Lower lobe of right lung (tissue), 2 donors: ENCODE measurements around the gene CLCA2. TPM values are rescaled to one million over a fixed set of nuclear protein-coding genes. Genes with fewer than 3 reads are reported as not detected.

ENCODE experiments used
- ATAC-seq, 2 donors: fragments of 200-7000 bp; cut with Tn5 transposase; one replicate each; pipeline ENCODE4 v1.9.1; 2020 to 2022; ENCODE audit warnings: mild to moderate bottlenecking in 2 of 2, moderate library complexity in 2 of 2
- DNase-seq: peaks from one replicate; pipeline ENCODE4 v3.0.0-alpha.2; 2020
- H3K27ac ChIP-seq: fragments of 200-600 bp; one replicate; pipeline ENCODE4 v1.8.0; 2022
- H3K27me3 ChIP-seq: fragments of 200-600 bp; one replicate; pipeline ENCODE4 v1.8.0; 2022; ENCODE audit warnings: low read depth
- H3K36me3 ChIP-seq: fragments of 200-600 bp; one replicate; pipeline ENCODE4 v1.8.0; 2022; ENCODE audit warnings: mild to moderate bottlenecking
- H3K4me1 ChIP-seq: fragments of 200-600 bp; one replicate; pipeline ENCODE4 v1.8.0; 2022
- H3K4me3 ChIP-seq: fragments of 200-600 bp; one replicate; pipeline ENCODE4 v1.8.0; 2022; ENCODE audit warnings: mild to moderate bottlenecking
- H3K9me3 ChIP-seq: fragments of 200-600 bp; one replicate; pipeline ENCODE4 v1.8.0; 2022
- intact Hi-C: fragments of 100-400 bp; cut with DNase I; formaldehyde crosslinking; loops from one replicate; pipeline ENCODE4 v1.11.0; 2022
- long read RNA-seq: library from polyadenylated mRNA; unstranded; transcript quantifications from one replicate; pipeline ENCODE4 v2.0.0, GENCODE V29; 2021
- total RNA-seq: library from RNA; stranded (reverse); fragmentation: NEBNext Ultra II Directional; extraction: Animal tissue kit (Norgen Biotek cat#: 25700); gene quantifications from one replicate; pipeline ENCODE4 v1.2.1, GENCODE V29; 2021
- TF ChIP-seq, protein P1 (sequence below): fragments of 200-600 bp; IDR thresholded peaks from one replicate; pipeline ENCODE4 v1.8.0; 2022; ENCODE audit warnings: antibody characterized with exemption, mild to moderate bottlenecking
- donor health status: DM: no; HTN: yes; CAD: no; lungs with severe emphysema.

Gene CLCA2, protein sequence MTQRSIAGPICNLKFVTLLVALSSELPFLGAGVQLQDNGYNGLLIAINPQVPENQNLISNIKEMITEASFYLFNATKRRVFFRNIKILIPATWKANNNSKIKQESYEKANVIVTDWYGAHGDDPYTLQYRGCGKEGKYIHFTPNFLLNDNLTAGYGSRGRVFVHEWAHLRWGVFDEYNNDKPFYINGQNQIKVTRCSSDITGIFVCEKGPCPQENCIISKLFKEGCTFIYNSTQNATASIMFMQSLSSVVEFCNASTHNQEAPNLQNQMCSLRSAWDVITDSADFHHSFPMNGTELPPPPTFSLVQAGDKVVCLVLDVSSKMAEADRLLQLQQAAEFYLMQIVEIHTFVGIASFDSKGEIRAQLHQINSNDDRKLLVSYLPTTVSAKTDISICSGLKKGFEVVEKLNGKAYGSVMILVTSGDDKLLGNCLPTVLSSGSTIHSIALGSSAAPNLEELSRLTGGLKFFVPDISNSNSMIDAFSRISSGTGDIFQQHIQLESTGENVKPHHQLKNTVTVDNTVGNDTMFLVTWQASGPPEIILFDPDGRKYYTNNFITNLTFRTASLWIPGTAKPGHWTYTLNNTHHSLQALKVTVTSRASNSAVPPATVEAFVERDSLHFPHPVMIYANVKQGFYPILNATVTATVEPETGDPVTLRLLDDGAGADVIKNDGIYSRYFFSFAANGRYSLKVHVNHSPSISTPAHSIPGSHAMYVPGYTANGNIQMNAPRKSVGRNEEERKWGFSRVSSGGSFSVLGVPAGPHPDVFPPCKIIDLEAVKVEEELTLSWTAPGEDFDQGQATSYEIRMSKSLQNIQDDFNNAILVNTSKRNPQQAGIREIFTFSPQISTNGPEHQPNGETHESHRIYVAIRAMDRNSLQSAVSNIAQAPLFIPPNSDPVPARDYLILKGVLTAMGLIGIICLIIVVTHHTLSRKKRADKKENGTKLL
- total RNA-seq = 0.62 TPM
- long read RNA-seq = 0 reads

DNA sequence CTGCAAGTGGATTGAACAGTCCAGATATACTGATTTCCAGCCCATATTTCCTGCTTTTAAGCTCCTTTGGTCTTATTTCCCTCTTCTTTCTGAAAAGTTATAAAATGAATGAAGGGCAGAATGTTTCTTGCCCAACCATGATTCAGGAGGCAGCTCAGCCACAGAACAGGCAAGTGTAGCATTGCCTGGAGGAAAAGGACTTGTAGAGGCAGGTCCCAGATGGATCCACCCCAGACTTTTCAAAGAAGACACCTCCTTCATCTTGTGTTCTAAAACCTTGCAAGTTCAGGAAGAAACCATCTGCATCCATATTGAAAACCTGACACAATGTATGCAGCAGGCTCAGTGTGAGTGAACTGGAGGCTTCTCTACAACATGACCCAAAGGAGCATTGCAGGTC, at the start of gene CLCA2:
Gene CLCA2, plus strand, starts transcription at position 299 of the 400 bp plus-strand sequence. Its CDS starts 77 bp downstream, at position 376.
- H3K27me3 ChIP-seq = no peaks in the 10 kb centered on the region
- no peak within 1 kb of the TSS for H3K4me3 ChIP-seq
- no peaks in the 10 kb centered on the region for H3K36me3 ChIP-seq
- DNase-seq (no peak), ATAC-seq (no peak)
- no peaks in the 10 kb centered on the region for H3K9me3 ChIP-seq
- peaks cover 2% of the 10 kb centered on the region for H3K4me1 ChIP-seq
- intact Hi-C loops = no loop called here
- no peak within 1 kb of the TSS for H3K27ac ChIP-seq
- TF ChIP-seq, protein P1, sequence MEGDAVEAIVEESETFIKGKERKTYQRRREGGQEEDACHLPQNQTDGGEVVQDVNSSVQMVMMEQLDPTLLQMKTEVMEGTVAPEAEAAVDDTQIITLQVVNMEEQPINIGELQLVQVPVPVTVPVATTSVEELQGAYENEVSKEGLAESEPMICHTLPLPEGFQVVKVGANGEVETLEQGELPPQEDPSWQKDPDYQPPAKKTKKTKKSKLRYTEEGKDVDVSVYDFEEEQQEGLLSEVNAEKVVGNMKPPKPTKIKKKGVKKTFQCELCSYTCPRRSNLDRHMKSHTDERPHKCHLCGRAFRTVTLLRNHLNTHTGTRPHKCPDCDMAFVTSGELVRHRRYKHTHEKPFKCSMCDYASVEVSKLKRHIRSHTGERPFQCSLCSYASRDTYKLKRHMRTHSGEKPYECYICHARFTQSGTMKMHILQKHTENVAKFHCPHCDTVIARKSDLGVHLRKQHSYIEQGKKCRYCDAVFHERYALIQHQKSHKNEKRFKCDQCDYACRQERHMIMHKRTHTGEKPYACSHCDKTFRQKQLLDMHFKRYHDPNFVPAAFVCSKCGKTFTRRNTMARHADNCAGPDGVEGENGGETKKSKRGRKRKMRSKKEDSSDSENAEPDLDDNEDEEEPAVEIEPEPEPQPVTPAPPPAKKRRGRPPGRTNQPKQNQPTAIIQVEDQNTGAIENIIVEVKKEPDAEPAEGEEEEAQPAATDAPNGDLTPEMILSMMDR = no peak

DNA sequence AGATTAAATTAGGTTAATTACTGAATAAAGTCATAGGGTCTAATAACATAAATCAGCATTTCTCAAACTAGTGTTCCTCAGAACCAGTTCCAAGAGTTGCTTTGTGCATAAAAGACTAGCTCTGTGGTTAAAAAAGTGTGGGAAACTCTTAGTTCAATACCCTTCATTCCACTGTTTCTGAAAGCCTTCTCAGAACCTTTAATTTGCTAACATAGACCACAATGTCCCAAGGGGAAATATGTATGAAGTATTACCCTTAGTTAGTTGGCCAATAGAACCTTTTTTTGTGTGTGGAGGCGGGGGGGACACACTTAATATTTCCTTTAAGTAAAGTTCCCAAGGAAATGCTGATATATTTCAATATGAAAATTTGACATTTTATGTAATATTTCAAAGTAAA, 48.3 kb upstream of the CLCA2 start:
- Histone ChIP-seq H3K36me3 (peaks cover 21% of the 10 kb centered on the region), H3K4me1 (no peaks in the 10 kb centered on the region), H3K4me3 (no peak overlapping the region), H3K27me3 (no peaks in the 10 kb centered on the region), H3K9me3 (no peaks in the 10 kb centered on the region), H3K27ac (no peak overlapping the region)
- TF ChIP-seq, protein P1 = no peak
- intact Hi-C loops = no loop called here
- no peak for ATAC-seq
- DNase-seq = no peak

DNA sequence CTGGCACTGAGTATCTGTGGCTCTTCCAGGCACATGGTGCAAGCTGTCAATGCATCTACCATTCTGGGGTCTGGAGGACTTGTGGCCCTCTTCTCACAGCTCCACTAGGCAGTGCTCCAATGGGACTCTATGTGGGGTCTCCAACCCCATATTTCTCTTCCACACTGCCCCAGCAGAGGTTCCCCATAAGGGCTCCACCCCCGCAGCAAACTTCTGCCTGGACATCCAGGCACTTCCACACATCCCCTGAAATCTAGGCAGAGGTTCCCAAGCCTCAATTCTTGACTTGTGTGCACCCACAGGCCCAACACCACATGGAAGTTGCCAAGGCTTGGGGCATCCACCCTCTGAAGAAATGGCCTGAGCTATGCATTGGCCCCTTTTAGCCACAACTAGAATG, 46.6 kb upstream of the CLCA2 start:
- intact Hi-C loops = no loop called here
- TF ChIP-seq, protein P1 = no peak
- H3K27ac ChIP-seq = no peak overlapping the region
- H3K36me3 ChIP-seq = peaks cover 21% of the 10 kb centered on the region
- H3K4me3 ChIP-seq = no peak overlapping the region
- ATAC-seq = no peak
- peaks cover 12% of the 10 kb centered on the region for H3K4me1 ChIP-seq
- no peak for DNase-seq
- no peaks in the 10 kb centered on the region for H3K9me3 ChIP-seq
- H3K27me3 ChIP-seq = no peaks in the 10 kb centered on the region

DNA sequence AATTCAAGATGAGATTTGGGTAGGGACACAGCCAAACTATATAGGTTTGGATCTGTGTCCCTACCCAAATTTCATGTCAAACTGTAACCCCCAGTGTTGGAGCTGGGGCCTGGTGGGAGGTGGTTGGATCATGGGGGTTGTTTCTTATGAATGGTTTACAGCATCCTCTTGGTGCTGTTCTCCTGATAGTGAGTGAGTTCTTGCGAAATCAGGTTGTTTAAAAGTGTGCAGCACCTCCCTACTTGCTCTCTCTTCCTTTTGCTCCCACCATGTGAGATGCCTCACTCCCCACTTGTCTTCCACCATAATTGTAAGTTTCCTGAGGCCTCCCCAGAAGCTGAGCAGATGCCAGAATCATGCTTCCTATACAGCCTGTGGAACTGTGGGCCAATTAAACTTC, 45.2 kb upstream of the CLCA2 start:
- intact Hi-C loops = no loop called here
- no peaks in the 10 kb centered on the region for H3K9me3 ChIP-seq
- H3K27ac ChIP-seq = no peak overlapping the region
- ATAC-seq (no peak), DNase-seq (no peak)
- peaks cover 21% of the 10 kb centered on the region for H3K36me3 ChIP-seq
- peaks cover 26% of the 10 kb centered on the region for H3K4me1 ChIP-seq
- H3K4me3 ChIP-seq = no peak overlapping the region
- H3K27me3 ChIP-seq = no peaks in the 10 kb centered on the region
- TF ChIP-seq, protein P1 = no peak

DNA sequence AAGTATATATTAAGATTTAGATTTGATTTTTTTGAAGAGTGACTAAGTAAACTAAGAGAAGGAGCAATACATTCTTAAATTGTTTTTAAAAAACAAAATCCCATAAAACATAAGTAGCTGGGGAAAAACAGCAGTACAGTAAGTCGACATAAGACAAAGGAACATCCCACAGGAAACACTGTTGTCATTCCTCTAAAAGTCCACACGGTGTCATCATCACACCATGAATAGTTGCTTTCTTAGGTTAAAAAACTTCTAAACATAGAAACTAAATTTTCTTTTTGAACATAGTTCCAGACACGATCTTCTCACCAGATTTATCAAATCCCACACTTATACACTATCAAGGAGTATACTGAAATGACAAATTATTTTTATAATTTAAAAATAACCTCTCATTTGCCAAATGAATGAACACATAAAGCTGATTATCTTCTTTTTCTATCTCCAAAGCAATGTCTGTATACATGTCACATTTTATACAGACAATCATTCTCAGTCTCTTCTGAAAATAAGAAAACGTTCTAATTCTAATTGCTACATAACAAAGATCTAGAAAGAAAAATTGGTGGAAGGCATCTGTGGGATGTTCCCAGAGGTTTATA, 43.6 kb upstream of the CLCA2 start:
- DNase-seq (no peak), ATAC-seq (peak; percentile 76 to 84)
- Histone ChIP-seq H3K4me3 (peak overlapping the region; percentile 16), H3K4me1 (peaks cover 27% of the 10 kb centered on the region), H3K9me3 (no peaks in the 10 kb centered on the region), H3K36me3 (peaks cover 8% of the 10 kb centered on the region), H3K27me3 (no peaks in the 10 kb centered on the region), H3K27ac (no peak overlapping the region)
- TF ChIP-seq, protein P1 = peak; percentile 90
- intact Hi-C loops = no loop called here
